Measurements from ENCODE around the gene UBTF. TPM values are rescaled to one million over a fixed set of nuclear protein-coding genes. Genes with fewer than 3 reads are reported as not detected.

Gene UBTF
- total RNA-seq, 1 donor, result 49.6 TPM

DNA sequence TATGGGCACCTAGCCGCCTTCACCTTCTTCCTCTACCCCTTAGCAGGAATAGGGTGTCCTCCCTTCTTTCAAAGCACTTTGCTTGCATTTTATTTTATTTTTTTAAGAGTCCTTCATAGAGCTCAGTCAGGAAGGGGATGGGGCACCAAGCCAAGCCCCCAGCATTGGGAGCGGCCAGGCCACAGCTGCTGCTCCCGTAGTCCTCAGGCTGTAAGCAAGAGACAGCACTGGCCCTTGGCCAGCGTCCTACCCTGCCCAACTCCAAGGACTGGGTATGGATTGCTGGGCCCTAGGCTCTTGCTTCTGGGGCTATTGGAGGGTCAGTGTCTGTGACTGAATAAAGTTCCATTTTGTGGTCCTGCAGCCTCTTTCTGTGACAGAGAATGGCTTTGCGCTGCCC lies 28.1 kb downstream of the UBTF start:
- H3K79me2 ChIP-seq (ENCODE audit: insufficient read depth, low read length), result peaks cover 30% of the 10 kb centered on the region
- peaks cover 11% of the 10 kb centered on the region for H3K4me1 ChIP-seq (ENCODE audit: insufficient read depth, low read length)
- H3K36me3 ChIP-seq (ENCODE audit: insufficient read depth, low read length), result peaks cover 35% of the 10 kb centered on the region
- H4K20me1 ChIP-seq (ENCODE audit: insufficient read depth, low read length), result peaks cover 3% of the 10 kb centered on the region
- H3K27me3 ChIP-seq (ENCODE audit: insufficient read depth, low read length), result no peaks in the 10 kb centered on the region
- no peak overlapping the region for H3K27ac ChIP-seq (ENCODE audit: low read depth, low read length)
- no peak overlapping the region for H2AFZ ChIP-seq (ENCODE audit: low read length)
- no peak overlapping the region for H3K4me3 ChIP-seq (ENCODE audit: insufficient read depth, low read length)
- TF ChIP-seq, protein P1, sequence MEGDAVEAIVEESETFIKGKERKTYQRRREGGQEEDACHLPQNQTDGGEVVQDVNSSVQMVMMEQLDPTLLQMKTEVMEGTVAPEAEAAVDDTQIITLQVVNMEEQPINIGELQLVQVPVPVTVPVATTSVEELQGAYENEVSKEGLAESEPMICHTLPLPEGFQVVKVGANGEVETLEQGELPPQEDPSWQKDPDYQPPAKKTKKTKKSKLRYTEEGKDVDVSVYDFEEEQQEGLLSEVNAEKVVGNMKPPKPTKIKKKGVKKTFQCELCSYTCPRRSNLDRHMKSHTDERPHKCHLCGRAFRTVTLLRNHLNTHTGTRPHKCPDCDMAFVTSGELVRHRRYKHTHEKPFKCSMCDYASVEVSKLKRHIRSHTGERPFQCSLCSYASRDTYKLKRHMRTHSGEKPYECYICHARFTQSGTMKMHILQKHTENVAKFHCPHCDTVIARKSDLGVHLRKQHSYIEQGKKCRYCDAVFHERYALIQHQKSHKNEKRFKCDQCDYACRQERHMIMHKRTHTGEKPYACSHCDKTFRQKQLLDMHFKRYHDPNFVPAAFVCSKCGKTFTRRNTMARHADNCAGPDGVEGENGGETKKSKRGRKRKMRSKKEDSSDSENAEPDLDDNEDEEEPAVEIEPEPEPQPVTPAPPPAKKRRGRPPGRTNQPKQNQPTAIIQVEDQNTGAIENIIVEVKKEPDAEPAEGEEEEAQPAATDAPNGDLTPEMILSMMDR (IDR thresholded peaks at IDR 0.05; ENCODE audit: extremely low read depth, low read depth, low read length), result no peak
- H3K4me2 ChIP-seq (ENCODE audit: insufficient read depth, low read length), result no peak overlapping the region
- no peak for DNase-seq (ENCODE audit: insufficient read length, low spot score, missing footprints)
- no peaks in the 10 kb centered on the region for H3K9me3 ChIP-seq (ENCODE audit: low read depth, low read length)

DNA sequence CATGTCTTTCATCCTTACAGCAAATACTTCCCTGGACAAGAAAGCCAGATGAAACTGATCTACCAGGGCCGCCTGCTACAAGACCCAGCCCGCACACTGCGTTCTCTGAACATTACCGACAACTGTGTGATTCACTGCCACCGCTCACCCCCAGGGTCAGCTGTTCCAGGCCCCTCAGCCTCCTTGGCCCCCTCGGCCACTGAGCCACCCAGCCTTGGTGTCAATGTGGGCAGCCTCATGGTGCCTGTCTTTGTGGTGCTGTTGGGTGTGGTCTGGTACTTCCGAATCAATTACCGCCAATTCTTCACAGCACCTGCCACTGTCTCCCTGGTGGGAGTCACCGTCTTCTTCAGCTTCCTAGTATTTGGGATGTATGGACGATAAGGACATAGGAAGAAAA lies 29.0 kb downstream of the UBTF start:
- Histone ChIP-seq H3K36me3 (ENCODE audit: insufficient read depth, low read length) (peaks cover 33% of the 10 kb centered on the region), H3K27ac (ENCODE audit: low read depth, low read length) (no peak overlapping the region), H2AFZ (ENCODE audit: low read length) (no peak overlapping the region), H3K4me2 (ENCODE audit: insufficient read depth, low read length) (no peak overlapping the region), H3K79me2 (ENCODE audit: insufficient read depth, low read length) (peaks cover 33% of the 10 kb centered on the region), H3K9me3 (ENCODE audit: low read depth, low read length) (no peaks in the 10 kb centered on the region), H3K4me3 (ENCODE audit: insufficient read depth, low read length) (no peak overlapping the region), H3K27me3 (ENCODE audit: insufficient read depth, low read length) (no peaks in the 10 kb centered on the region), H4K20me1 (ENCODE audit: insufficient read depth, low read length) (peaks cover 3% of the 10 kb centered on the region), H3K4me1 (ENCODE audit: insufficient read depth, low read length) (peaks cover 11% of the 10 kb centered on the region)
- DNase-seq (ENCODE audit: insufficient read length, low spot score, missing footprints), result no peak
- TF ChIP-seq, protein P1 (IDR thresholded peaks at IDR 0.05; ENCODE audit: extremely low read depth, low read depth, low read length), result no peak

DNA sequence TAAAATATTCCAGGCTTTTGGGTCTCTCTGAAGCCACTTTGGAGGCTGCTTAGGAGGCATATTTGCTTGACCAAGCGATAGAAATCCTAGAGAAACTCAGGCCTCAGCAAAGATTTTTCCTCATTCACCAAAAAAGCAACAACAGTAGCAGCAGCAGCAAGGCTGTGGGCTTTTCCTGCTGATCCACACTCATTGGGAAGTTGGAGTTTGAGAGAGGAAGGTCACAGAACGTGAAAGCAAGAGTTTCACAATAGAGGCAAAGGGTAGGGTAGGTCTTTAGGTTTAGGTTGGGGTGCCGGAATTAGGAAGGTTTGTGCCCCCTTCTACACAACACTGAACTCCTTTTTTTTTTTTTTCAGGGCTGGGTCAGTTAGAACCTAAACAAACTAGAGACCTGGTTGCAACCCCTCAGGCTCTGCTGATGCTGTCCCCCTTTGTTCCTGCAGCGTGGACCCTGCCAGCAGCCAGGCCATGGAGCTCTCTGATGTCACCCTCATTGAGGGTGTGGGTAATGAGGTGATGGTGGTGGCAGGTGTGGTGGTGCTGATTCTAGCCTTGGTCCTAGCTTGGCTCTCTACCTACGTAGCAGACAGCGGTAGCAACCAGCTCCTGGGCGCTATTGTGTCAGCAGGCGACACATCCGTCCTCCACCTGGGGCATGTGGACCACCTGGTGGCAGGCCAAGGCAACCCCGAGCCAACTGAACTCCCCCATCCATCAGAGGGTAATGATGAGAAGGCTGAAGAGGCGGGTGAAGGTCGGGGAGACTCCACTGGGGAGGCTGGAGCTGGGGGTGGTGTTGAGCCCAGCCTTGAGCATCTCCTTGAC lies 30.7 kb downstream of the UBTF start:
- no peaks in the 10 kb centered on the region for H3K27me3 ChIP-seq (ENCODE audit: insufficient read depth, low read length)
- peaks cover 16% of the 10 kb centered on the region for H3K36me3 ChIP-seq (ENCODE audit: insufficient read depth, low read length)
- peaks cover 11% of the 10 kb centered on the region for H3K4me1 ChIP-seq (ENCODE audit: insufficient read depth, low read length)
- no peaks in the 10 kb centered on the region for H3K9me3 ChIP-seq (ENCODE audit: low read depth, low read length)
- H3K4me2 ChIP-seq (ENCODE audit: insufficient read depth, low read length), result peak overlapping the region; percentile 94
- H3K4me3 ChIP-seq (ENCODE audit: insufficient read depth, low read length), result peak overlapping the region; percentile 100
- no peak overlapping the region for H2AFZ ChIP-seq (ENCODE audit: low read length)
- TF ChIP-seq, protein P1 (IDR thresholded peaks at IDR 0.05; ENCODE audit: extremely low read depth, low read depth, low read length), result no peak
- peaks cover 14% of the 10 kb centered on the region for H4K20me1 ChIP-seq (ENCODE audit: insufficient read depth, low read length)
- DNase-seq (ENCODE audit: insufficient read length, low spot score, missing footprints), result peak; percentile 45
- H3K27ac ChIP-seq (ENCODE audit: low read depth, low read length), result no peak overlapping the region
- H3K79me2 ChIP-seq (ENCODE audit: insufficient read depth, low read length), result peaks cover 45% of the 10 kb centered on the region

DNA sequence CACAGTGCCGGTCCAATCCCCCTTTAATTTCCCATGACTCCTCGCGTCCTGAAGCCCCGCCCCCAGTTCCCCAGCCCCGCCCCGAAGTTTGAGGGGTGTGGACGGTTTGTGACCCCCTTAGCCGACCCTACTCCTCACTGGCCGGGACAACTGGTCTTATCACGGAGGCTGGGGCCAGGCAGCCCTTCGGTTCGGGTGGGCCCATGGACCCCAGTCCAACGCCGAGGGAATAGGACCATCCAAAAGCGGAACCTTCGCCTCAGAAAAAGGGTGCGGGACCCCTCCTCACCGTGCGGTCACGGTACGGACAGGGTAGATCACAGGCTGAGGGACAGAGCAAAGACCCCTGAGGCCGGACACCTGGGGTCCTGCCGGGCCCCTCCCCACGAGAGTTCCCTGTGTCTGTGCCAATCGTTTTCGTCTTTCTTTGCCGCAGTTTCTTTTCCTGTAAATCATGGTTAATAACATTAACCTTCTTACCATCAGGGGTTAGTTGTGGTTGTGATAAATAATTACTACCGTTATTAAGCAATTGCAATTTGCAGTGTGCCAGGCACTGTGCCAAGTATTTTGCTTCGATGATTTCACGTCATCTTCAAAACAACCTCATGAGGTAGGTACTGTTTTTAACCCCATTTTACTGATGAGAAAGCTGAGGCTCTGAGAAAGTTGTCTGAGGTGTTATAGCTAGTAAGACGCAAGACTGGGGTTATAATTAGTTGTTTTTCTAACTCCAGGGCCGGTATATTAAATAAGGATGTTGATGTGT lies 32.2 kb downstream of the UBTF start:
- peak overlapping the region; percentile 99 for H3K27ac ChIP-seq (ENCODE audit: low read depth, low read length)
- peaks cover 55% of the 10 kb centered on the region for H3K79me2 ChIP-seq (ENCODE audit: insufficient read depth, low read length)
- H3K36me3 ChIP-seq (ENCODE audit: insufficient read depth, low read length), result peaks cover 20% of the 10 kb centered on the region
- DNase-seq (ENCODE audit: insufficient read length, low spot score, missing footprints), result peak; percentile 58
- no peaks in the 10 kb centered on the region for H3K9me3 ChIP-seq (ENCODE audit: low read depth, low read length)
- peaks cover 14% of the 10 kb centered on the region for H4K20me1 ChIP-seq (ENCODE audit: insufficient read depth, low read length)
- TF ChIP-seq, protein P1 (IDR thresholded peaks at IDR 0.05; ENCODE audit: extremely low read depth, low read depth, low read length), result no peak
- peaks cover 11% of the 10 kb centered on the region for H3K4me1 ChIP-seq (ENCODE audit: insufficient read depth, low read length)
- peak overlapping the region; percentile 94 for H3K4me2 ChIP-seq (ENCODE audit: insufficient read depth, low read length)
- H3K27me3 ChIP-seq (ENCODE audit: insufficient read depth, low read length), result no peaks in the 10 kb centered on the region
- H3K4me3 ChIP-seq (ENCODE audit: insufficient read depth, low read length), result peak overlapping the region; percentile 100
- peak overlapping the region; percentile 97 for H2AFZ ChIP-seq (ENCODE audit: low read length)
